Fibroblast of skin of left quadriceps (primary cell): Measurements from ENCODE around the gene CCDC15.
"Not testable (repeated sequence)": the region's sequence is repeated elsewhere in the genome, so short reads cannot be mapped to it uniquely, and the experiment has no call there.

ENCODE experiments used
- DNase-seq, 2 experiments: peaks; one replicate each; pipeline ENCODE4 v3.0.0-alpha.2; 2013; ENCODE audit warnings: low read depth in 2 of 2

CCDC15 gene

DNA sequence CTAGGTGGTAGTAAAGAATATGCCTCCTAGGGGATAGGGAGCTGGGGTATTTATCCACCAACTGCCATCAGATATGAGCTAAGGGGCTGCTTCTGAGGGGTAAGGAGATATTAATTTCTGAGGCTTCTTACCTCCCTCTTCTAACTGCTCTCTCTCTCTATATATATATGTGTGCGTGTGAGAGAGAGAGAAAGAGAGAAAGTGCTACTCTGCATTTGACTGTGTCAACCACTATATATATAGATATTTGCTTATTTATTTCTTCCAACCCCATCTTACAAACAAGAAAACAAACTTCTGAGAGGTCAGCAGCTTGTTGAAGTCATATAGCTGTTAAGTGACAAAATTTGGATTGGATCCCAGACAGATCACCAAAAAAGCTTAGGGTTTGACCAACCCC lies 12.3 kb upstream of the CCDC15 start:
- DNase-seq = no peak

GRCh38 chr11:124942466-124943253 lies 11.3 kb upstream of the CCDC15 start:
- no peak for DNase-seq

GRCh38 chr11:124943254-124943616 lies 10.8 kb upstream of the CCDC15 start:
- DNase-seq = no peak

GRCh38 chr11:124943741-124944140 lies 10.3 kb upstream of the CCDC15 start:
- DNase-seq = no peak

GRCh38 chr11:124944565-124944964 lies 9.4 kb upstream of the CCDC15 start:
- DNase-seq = no peak

DNA sequence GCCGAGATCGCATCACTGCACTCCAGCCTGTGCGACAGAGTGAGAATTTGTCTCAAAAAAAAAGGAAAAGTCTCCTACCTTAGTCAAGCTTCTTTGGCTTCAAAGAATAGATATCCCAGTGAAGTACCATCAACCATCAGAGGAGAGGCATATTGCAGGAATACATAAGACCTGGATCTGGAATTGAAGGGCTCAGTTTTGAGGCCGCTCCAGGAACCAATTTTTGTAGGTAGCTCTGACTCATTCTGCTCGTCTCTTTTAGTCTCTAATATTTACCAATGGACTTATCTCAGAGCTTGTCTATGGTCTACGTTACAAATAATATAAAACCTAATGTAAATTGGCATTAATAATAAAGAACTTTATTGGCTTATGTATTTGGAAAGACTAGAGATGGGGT lies 8.2 kb upstream of the CCDC15 start:
- DNase-seq = no peak

GRCh38 chr11:124946735-124947141 lies 7.3 kb upstream of the CCDC15 start:
- peak in 1 of 2 experiments; percentile 20 for DNase-seq

- DNase-seq = no peak
These were observed 3.2 kb upstream of the CCDC15 start for GRCh38 chr11:124950601-124951330.

DNA sequence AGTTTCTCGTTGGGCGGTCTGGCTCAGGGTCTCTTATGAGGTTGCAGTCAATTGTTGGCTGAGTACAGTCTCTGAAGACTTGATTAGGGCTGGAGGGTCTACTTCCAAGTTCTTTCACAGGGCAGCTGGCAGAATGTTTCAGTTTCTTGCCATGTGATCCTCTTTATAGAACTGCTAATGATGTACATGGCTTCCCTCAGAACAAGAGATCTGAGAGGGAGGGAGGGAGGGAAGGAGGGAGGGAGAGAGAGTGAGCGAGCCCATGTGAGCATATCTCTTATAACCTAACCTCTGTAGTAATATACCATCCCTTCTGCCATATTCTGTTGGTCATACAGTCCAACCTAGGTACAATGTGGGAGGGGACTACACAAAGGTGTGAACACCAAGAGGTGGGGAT lies 2.7 kb upstream of the CCDC15 start:
- DNase-seq = no peak

DNA sequence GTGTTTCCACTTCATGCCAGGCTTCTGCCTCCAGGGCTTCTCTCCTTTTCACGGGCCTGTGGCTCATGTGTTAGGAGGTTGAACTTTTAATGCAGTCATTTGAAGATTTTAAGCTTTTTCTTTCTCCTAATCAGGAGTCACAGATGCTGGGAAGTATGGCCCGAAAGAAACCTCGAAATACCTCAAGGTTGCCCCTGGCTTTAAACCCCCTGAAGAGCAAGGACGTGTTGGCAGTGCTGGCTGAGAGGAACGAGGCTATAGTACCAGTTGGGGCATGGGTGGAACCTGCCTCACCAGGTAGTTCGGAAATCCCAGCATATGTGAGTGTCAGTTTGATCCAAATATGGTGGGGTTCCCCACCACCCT lies 571 bp downstream of the CCDC15 start:
- no peak for DNase-seq

DNA sequence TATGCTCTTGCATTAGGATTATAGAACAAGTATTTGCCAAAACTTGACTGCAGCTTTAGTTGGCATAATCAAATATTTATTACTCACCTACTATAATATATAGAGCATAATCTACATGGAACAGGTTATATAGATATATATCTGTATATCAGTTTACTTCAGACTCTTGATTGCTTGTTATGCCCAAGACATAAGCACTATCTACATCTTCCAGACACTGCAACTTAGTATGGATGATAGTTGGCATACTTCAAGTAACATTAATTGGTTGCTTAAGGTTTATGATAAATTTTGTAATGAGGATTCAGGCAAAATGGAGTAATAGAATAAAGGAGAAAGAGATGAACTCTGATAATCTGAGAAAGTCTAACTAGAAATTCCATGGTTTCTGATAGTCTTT lies 1.0 kb downstream of the CCDC15 start:
- no peak for DNase-seq

- peak; percentile 57 to 63 for DNase-seq
These were observed 8.1 kb downstream of the CCDC15 start for GRCh38 chr11:124961972-124962609.

- not testable (repeated sequence) for DNase-seq
These were observed 14.2 kb downstream of the CCDC15 start for GRCh38 chr11:124968197-124968596.

DNA sequence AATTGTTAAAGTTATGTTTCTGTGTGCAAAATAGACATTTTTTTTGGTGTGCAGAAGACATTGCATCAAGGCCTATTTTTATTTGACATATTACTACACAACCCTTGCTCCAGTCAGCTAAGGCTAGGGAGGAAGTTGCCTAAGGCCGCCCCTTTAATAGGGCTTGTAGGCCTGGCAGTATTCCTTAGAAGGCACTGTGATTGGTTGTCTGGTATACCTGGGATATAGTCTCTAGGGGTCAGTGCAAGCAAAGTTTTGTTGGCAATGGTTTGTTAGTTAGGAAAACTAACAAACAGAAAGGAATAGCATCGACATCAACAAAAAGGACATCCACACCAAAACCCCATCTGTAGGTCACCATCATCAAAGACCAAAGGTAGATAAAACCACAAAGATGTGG lies 16.9 kb downstream of the CCDC15 start:
- no peak for DNase-seq

- no peak for DNase-seq
These were observed 17.8 kb downstream of the CCDC15 start for GRCh38 chr11:124971810-124972209.

DNA sequence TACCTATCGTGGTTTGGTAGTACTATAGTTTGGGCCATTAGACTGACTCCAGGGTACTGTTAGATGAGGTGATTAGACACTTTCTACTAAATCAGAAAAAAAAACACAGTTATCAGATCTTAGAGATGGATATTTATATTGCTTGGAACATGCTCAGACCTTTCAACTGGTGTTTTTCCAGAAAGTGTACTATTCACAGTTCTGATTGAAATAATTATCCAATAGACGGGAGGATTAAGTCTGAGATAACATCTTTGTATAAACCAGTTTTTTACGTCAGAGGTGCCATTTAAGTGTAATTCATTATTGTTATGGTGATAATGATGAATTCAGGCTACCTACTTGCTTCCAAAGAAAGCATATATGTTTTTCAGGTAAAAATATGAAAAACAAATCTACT lies 22.5 kb downstream of the CCDC15 start:
- no peak for DNase-seq

- no peak for DNase-seq
These were observed 23.0 kb downstream of the CCDC15 start for GRCh38 chr11:124977006-124977405.

DNA sequence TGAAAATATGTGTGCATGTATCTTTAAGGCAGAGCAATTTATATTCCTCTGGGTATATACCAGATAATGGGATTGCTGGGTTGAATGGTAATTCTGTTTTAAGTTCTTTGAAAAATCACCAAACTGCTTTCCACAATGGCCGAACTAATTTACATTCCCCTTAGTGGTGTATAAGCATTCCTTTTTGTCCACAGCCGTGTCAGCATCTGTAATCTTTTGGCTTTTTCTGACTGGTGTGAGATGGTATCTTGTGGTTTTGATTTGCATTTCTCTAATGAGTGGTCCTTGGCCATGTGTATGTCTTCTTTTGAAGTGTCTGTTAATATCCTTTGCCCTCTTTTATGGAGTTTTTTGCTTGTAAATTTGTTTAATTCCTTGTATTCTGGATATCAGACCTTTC lies 24.3 kb downstream of the CCDC15 start:
- DNase-seq = no peak

- DNase-seq = no peak
These were observed 28.0 kb downstream of the CCDC15 start for GRCh38 chr11:124982043-124982442.

- DNase-seq = no peak
These were observed 29.9 kb downstream of the CCDC15 start for GRCh38 chr11:124983674-124984511.

- DNase-seq = no peak
These were observed 30.5 kb downstream of the CCDC15 start for GRCh38 chr11:124984512-124984854.

GRCh38 chr11:124987096-124987495 lies 33.1 kb downstream of the CCDC15 start:
- DNase-seq = no peak
